HG03025 (cell line): Measurements from ENCODE around the gene PEX16.
"Not testable (repeated sequence)": the region's sequence is repeated elsewhere in the genome, so short reads cannot be mapped to it uniquely, and the experiment has no call there.

ENCODE experiments used
- ATAC-seq: cut with Tn5 transposase; IDR thresholded peaks from one replicate; pipeline ENCODE4 v1.9.1; 2021; ENCODE audit warnings: mild to moderate bottlenecking, moderate library complexity; ENCODE audit not compliant: unreplicated experiment, low FRiP score

The PEX16 gene

DNA sequence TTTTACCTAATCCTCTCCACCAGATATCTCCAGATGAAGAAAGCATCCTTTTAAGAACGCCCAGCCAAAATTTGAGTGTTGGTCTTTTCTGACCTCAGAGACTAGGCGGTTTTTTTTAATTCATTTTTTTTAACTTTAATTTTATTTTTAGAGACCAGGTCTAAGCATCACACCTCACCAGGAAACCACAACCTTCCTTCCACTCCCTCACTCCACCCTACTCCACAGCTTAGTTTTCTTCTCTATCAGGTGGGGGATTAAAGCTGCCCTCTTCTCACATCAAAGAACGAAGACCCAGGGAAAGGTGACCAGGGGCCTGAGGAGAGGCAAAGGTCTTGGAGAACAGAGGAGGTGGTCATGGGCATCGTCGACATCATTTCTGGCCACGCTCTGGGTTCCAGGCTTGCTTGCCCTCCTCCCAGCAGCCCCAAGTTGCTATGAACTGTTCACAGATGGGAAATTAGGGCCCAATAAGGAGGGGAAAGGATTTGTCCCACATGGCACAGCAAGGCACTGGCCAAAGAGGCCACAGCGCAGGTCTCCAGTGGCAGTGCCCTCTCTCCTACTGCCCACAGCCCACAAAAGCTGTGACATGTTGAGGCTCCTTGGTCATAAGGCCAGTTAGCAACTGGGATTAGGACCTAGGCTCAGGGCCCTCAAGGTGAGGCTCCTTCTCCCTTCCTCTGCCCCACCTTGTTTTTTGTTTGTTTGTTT is 1.4 kb upstream of the PEX16 start:
- no peak for ATAC-seq

DNA sequence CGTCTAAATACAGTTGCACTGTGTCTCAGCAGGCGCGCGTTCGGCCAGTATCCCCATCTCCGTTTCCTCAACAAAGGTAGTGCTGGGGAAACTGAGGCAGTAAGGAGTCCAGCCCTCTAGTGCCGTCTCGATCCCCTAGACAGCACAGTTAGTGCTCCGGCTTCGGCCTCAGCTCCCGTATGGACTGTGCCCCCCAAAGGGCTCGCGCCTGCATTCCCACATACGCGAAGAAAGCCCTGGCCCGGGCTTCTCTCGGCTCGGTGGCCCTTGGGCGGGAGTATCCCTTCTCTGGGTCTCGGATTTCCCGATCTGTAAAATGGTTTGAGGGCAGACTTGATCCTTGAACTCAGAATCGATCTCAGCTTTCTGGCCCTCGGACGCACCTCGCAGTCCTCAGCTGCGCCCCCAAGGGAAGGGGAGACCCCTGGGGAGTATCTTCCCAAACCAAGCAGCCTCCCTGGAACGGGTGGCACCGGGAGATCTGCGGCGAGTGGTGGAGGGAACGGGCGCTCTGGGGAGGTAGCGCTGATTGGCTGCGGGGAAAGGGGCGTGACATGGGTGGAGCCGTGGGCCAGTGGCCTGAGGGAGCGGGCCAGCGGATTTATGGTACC is 759 bp upstream of the PEX16 start:
- ATAC-seq = peak; percentile 6

DNA sequence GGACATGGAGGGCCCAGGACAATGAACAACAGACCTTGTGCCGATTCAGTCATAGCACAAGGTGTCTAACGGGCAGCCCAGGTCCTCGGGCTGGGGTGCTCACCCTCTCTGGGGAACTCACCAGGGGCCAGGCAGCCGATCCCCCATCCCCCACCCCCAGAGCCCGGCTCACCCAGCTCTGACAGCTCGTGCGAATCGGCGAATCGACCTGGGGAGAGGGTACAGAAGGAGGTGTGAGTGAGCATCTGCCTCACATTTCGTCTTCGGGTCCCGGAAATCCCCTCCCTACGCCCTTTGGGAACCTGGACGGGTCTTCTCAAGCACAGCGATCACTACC is 423 bp downstream of the PEX16 start:
- no peak for ATAC-seq

DNA sequence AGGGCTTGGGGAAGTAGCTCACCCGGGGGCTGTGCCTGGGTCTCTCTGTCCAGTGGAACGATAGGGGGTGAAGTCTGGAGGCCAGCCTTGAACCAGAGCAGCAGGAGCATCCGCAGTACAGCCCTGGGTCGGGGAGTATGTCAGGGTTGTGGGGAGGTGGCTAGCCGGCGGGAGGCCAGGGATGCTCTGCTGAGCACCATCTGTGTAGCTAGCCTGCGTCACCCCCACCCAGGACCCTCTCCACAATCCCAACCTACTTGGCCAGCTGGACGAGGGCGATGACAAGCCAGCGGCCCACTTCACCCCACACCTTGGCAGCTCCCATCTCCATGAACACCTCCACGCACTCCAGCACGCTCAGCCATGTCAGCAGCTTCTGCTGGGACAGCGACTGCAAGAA is 2.2 kb downstream of the PEX16 start:
- ATAC-seq = no peak

DNA sequence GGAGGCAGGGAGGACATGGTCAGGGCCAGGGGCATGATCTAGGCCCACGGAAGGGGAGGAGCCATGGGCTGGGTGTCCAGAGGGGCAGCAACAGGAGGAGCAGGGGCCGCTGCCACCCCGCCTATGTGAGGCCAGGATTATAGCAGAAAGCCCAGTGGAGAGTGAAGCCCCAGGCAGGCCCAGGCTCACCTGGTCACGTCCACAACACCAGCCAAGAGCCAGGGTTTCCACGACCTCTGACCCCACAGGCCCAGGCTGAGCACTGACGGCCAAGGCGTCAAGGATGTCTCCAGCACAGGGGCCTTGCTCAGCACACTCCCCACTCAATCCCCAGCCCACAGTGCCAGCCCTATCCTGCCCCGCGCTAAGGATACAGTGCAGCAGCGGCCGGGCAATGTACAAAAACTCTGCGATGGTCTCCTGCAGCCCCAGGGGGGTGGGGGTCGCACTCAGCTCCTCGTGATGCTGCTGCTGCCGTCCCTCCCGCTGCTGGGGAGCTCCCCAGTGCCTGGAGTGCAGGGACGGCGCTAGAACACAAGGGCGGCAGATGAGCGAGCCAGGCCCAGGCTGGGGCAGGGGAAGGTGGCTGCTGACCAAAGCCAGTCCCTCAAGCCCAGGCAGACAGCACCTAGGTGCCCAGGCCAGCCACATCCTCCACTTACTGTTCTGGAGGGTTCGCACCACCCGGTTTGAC is 3.6 kb downstream of the PEX16 start:
- no peak for ATAC-seq

DNA sequence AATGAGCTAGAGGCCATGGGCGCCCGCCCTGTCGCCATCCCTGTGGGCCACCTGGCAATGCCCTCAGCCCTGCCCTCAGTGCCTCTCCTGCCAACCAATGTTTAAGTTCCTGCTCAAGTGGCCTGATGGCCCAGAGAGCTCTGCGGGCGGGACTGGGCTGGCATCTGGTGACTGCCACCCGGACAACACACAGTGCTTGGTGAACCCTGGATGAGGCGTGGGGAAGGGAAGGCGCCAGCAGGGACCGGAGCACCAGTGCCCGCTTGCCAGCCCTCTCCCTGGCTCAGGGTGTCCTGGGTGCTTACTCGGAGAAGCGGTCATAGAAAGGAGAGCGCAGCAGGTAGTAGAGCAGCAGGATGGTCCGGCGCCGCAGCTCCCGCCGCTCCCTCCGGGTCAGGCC is 4.2 kb downstream of the PEX16 start:
- no peak for ATAC-seq

DNA sequence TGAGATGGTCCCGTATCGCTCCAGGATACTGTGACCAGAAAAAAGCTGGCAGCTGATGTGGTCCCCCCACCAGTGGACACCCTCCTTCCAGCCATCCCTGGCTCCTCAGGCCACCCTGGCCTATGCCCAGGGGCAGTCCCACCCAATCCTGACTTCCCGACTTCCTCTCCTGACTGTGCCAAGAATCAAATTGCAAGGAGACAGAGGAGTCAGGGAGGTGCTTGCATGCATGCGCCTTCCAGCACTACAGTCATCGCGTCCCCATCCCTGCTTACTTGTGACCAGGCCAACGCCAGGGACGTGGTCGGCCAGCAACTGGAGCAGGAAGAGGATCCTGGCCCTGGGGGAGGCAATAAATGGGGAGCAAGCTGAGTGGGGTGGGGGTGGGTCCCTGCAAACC is 7.1 kb downstream of the PEX16 start:
- no peak for ATAC-seq

DNA sequence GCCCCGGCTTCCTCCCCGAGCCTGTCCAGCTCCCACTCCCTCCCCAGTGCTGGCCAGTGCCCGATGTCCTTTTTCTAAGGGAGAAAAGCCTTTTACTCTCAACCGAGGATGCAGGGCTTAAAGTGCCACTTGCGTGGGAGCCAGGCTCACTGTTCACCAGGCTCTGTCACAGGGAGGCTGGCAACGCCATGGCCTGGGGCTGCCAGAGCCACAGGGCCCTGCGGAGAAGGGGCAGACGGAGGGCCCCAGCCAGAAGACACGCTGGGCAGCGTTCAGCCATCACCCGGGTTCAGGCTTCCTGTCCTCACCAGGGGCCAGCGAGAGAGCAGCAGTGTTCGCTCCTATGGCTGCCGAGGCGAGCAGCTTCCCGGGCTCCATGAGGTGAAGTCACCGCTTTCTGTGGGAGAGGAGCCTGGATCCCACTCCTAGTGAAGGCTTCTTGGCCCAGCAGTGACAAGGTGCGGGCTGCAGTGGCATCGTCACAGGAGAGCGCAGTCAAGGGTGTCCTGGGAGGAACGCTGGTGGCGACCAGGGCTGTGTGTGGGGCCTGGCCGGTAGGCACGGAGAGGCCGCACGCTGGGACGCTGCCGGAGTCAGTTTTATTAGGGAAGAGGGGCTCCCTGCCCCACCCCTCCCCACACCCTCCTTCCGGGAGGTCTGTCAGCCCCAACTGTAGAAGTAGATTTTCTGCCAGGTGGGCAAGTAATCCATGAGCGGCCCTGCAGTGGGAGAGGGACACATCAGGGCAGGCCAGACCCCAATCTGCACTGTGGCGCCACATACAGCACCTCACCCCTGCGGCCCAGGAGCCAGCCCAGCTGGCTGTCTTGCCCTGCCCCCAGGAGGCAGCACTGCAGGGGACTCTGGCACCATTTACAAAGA is 7.8 kb downstream of the PEX16 start:
- ATAC-seq = no peak

DNA sequence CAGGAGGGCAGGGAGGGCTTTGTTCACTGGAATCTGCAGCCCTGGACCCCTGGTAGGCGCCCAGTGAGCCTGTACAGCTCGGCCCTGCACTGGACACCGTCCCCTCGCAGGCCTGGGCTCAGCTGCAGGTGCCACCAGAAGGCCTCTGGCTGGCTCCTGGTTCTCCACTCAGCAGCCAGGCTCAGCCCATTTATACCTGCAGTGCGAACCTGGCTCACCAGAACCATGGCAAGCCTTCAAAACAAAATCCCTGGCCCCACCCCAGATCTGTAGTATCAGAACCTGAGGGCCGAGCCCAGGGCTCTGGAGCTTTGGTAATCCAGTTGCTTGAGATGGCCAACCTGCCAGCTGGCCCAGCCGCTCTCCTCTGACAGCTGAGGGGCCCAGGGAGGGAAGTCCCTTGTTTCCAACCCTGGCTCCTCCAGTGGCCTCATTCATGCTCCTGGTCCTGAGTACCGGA is 9.7 kb downstream of the PEX16 start:
- no peak for ATAC-seq

DNA sequence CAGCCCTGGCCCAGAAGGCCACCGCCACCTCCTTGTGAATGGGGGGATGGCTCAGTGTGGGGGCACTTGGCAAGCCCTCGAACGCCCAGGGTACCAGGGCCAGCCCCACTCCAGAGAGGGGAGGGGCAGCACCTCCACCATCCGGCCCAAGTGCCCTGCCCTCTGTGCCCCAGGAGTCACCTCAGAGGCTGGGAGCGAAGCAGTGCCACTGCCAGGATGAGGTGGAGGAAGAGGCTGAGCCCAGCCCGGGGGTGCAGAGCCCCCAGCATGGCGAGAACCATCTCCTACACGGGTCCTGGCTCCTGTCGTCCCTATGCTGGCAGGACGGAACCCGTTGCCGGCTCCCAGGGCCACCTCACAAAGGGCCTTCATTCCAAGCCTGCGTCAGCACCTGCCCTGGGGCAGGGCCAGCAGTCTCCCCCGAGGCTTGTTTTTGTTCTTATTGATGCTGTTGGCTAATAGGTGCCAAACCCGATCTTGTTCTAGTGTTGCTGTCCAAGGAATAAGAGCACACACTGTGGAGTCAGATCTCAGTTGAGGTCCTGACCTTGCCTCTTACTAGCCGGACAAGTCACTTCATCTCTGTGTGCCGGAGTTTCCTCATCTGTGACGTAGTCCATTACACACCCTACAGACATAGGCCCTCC is 10.6 kb downstream of the PEX16 start, which contains the start of gene FREY1:
TSS of gene FREY1 (minus strand) at position 307 of the 647 bp plus-strand sequence. CDS start at position 281, 26 bp downstream.
- ATAC-seq = no peak

DNA sequence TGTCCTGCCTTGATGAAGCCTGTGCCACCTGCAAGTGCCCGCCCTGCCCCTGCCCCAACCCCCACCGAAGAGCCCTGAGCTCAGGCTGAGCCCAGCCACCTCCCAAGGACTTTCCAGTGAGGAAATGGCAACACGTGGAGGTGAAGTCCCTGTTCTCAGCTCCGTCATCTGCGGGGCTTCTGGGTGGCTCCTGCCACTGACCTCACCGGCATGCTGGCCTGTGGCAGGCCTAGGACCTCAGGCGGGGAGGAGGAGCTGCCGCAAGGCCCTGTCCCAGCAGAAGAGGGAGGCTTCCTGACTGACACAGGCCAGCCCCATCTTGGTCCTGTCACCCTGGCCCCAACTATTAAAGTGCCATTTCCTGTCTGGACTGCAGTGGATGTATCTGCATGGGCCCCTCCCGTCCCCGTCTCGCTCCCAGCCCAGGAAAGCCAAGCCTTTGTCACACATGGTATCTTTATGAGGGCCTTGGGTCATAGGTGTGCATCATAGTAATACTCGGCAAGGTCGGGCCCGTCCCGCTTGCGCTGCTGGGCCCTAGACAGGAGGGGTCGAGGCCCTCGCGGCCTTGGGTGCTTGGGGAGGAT is 11.5 kb downstream of the PEX16 start:
- no peak for ATAC-seq

DNA sequence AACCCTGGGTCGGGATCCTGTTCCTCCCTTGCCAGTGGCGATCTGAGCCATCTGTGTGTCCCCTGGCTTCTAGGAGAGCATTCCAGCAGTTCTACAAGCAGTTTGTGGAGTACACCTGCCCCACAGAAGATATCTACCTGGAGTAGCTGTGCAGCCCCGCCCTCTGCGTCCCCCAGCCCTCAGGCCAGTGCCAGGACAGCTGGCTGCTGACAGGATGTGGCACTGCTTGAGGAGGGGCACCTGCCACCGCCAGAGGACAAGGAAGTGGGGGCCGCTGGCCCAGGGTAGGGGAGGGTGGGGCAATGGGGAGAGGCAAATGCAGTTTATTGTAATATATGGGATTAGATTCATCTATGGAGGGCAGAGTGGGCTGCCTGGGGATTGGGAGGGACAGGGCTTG is 12.1 kb downstream of the PEX16 start:
- ATAC-seq = not testable (repeated sequence)

DNA sequence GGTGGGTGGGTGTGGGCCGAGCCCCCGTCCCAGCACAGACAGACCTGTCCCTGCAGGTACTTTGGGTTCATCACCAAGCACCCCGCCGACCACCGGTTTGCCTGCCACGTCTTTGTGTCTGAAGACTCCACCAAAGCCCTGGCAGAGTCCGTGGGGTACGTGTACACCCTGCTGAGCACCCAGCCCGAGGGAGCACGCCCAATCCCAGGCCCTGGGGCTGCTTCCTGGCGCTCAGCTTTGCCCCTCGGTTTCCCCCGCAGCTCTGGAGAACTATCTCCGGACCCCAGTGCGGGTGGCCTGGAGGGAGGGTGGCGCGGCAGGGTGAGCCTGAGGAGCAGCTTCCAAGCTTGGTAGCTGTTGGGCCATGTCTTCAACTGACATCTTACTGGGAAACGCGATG is 12.6 kb downstream of the PEX16 start:
- ATAC-seq = no peak

DNA sequence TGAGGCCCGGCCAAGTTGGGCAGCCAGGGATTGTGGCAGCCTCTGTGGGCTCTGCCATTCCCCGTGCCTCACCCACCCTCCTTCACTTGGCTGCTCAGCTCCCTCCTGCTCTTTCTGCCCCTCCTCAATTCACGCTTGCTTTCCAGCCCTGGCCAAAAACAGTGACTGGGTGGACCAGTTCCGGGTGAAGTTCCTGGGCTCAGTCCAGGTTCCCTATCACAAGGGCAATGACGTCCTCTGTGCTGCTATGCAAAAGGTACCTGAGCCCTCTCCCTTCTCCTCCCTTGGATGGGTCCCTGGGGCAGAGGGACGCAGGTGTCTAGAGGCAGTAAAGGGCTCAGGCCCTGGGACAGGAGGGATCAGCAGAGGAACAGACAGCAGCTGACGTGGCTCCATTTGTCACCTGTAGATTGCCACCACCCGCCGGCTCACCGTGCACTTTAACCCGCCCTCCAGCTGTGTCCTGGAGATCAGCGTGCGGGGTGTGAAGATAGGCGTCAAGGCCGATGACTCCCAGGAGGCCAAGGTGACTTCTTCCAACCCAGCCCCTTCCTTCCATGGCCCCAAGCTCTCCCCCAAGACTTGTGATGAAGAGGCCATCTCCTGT is 13.3 kb downstream of the PEX16 start:
- no peak for ATAC-seq

DNA sequence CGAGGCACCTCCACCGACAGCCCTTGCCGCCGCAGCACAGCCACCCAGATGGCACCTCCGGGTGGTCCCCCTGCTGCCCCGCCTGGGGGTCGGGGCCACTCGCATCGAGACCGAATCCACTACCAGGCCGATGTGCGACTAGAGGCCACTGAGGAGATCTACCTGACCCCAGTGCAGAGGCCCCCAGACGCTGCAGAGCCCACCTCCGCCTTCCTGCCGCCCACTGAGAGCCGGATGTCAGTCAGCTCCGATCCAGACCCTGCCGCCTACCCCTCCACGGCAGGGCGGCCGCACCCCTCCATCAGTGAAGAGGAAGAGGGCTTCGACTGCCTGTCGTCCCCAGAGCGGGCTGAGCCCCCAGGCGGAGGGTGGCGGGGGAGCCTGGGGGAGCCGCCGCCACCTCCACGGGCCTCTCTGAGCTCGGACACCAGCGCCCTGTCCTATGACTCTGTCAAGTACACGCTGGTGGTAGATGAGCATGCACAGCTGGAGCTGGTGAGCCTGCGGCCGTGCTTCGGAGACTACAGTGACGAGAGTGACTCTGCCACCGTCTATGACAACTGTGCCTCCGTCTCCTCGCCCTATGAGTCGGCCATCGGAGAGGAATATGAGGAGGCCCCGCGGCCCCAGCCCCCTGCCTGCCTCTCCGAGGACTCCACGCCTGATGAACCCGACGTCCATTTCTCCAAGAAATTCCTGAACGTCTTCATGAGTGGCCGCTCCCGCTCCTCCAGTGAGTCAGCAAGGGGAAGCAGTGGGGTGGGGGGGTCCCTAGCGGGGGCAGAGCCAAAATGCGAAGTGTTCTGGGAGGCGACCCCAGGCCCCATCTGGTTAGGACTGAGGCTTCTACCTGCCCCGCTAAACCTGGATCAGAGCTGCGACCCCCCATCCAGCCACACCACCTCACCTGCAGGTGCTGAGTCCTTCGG is 15.0 kb downstream of the PEX16 start:
- no peak for ATAC-seq

DNA sequence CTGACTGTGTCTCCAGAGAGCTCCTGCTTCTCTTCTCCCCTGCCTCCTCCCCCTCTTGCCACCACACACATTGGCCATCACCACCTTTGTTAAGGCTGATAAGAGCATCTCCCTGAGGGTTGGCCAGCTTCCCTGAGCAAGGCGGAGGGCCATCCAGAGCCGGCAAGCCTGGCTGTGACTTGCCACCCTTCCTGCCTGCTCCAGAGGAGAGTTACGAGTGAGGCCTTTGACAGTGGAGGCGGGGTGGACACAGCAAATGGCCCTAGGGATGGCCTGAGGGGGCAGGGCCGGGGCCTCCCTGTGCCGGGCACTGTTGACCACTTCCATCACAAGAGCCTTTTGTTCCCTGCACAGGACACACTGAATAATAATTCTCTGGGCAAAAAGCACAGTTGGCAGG is 16.1 kb downstream of the PEX16 start:
- no peak for ATAC-seq

DNA sequence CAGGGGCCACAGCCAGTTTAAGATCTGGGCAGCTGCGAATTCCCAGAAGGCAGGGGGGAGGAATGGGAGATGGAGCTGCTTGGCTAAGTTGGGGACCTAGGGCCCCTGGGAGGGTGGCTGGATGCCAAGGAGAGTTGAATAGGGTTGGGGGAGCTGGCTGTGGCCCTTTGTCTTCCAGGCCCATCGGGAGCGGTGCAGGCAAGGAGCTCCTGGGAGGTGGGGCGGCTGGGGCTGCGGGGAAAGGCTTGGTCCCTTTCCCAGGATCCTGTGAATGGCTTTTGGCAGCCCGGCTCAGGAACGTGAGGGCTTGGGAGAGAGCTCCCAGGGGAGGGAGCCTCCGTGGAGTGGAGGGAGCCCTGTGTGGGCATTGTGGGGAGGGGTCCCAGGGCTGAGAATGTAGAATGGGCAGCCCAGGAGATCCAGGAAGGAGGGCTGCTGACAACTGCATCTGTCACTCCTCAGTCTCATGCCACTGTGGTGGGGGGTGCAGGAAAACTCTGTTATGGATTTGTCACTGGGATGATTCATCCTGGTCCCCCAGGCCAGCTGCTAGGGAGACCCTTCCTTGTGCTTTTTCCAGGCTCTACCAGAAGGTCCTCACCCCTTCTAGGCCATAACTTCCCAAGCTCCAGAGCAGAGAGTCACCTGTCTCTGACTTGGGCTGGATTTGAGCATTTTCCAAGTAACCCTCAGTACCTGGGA is 16.6 kb downstream of the PEX16 start:
- no peak for ATAC-seq
